HepG2 (cell line): ENCODE results near the gene BCLAF1.

Experiments
- BRD4 ChIP-seq: sonication (generic); formaldehyde crosslinking; IDR thresholded peaks from 2 replicates; pipeline ENCODE4 v1.4.0; 2020; ENCODE audit warnings: missing genetic modification reagents
- CC2D1A ChIP-seq: sonication (generic); formaldehyde crosslinking; IDR thresholded peaks from 2 replicates; pipeline ENCODE4 v1.8.1; 2023; ENCODE audit warnings: mild to moderate bottlenecking, missing genetic modification reagents
- EZH2 ChIP-seq: conservative IDR thresholded peaks from 2 replicates; pipeline ENCODE4 v1.6.1; 2012; ENCODE audit warnings: mild to moderate bottlenecking, low read depth, low read length, moderate library complexity
- HMGXB4 ChIP-seq, 2 experiments: sonication (generic) in 1 of 2; formaldehyde crosslinking in 1 of 2; IDR thresholded peaks; 2 replicates each; pipeline versions ENCODE4 v1.4.0 to v1.6.1; 2018 to 2020; ENCODE audit warnings: missing genetic modification reagents in 2 of 2, borderline replicate concordance in 1 of 2, low read depth in 1 of 2, mild to moderate bottlenecking in 1 of 2, missing biosample characterization in 1 of 2
- KIAA2018 ChIP-seq: sonication (generic); formaldehyde crosslinking; IDR thresholded peaks from 2 replicates; pipeline ENCODE4 v1.5.0; 2020; ENCODE audit warnings: mild to moderate bottlenecking, missing genetic modification reagents, borderline replicate concordance
- MAFK ChIP-seq, 2 experiments: IDR thresholded peaks in 1 of 2; conservative IDR thresholded peaks in 1 of 2; 2 replicates each; pipeline ENCODE4 v1.6.1; 2011; ENCODE audit warnings: improper control_type of control experiment in 2 of 2, low read length in 2 of 2
- MAX ChIP-seq: IDR thresholded peaks from 2 replicates; pipeline ENCODE4 v1.6.1; 2012; ENCODE audit warnings: inconsistent platforms
- POLR2A ChIP-seq, 2 experiments: IDR thresholded peaks; 2 replicates each; pipeline ENCODE4 v1.6.1; 2011; ENCODE audit warnings: low read depth in 2 of 2, low read length in 2 of 2, mild to moderate bottlenecking in 1 of 2, moderate library complexity in 1 of 2; ENCODE audit not compliant: insufficient read depth in 1 of 2
- RARG ChIP-seq: sonication (generic); formaldehyde crosslinking; IDR thresholded peaks from 2 replicates; pipeline ENCODE4 v1.4.0; 2020; ENCODE audit warnings: low read depth, mild to moderate bottlenecking, missing genetic modification reagents
- ZFP41 ChIP-seq: sonication (generic); formaldehyde crosslinking; IDR thresholded peaks from 2 replicates; pipeline ENCODE4 v1.4.0; 2020; ENCODE audit warnings: mild to moderate bottlenecking, missing genetic modification reagents, borderline replicate concordance
- ZNF512 ChIP-seq: sonication (generic); formaldehyde crosslinking; IDR thresholded peaks from 2 replicates; pipeline ENCODE4 v1.4.0; 2020; ENCODE audit warnings: mild to moderate bottlenecking, missing genetic modification reagents
- TF ChIP-seq, protein P1 (sequence below): sonication (generic); formaldehyde crosslinking; IDR thresholded peaks from 2 replicates; pipeline ENCODE4 v1.5.0; 2020; ENCODE audit warnings: mild to moderate bottlenecking, missing genetic modification reagents, moderate library complexity

DNA sequence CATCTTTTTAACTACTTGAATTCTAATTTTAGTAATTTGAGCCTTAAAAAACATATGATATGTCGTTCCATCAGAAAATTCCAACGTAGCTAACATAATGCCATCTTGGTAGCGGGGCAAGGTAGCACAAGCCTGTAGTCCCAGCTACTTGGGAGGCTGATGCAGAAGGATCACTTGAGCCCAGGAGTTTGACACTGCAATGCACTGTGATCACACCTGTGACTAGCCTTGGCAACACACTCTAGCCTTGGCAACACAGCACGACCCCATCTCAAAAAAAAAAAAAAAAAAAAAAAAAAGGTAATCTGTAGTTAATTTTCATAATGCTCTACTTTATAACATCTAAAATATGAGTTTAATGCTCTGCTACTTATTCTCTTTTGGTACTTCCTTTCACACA is 6.7 kb downstream of the BCLAF1 start:
- TF ChIP-seq, protein P1, sequence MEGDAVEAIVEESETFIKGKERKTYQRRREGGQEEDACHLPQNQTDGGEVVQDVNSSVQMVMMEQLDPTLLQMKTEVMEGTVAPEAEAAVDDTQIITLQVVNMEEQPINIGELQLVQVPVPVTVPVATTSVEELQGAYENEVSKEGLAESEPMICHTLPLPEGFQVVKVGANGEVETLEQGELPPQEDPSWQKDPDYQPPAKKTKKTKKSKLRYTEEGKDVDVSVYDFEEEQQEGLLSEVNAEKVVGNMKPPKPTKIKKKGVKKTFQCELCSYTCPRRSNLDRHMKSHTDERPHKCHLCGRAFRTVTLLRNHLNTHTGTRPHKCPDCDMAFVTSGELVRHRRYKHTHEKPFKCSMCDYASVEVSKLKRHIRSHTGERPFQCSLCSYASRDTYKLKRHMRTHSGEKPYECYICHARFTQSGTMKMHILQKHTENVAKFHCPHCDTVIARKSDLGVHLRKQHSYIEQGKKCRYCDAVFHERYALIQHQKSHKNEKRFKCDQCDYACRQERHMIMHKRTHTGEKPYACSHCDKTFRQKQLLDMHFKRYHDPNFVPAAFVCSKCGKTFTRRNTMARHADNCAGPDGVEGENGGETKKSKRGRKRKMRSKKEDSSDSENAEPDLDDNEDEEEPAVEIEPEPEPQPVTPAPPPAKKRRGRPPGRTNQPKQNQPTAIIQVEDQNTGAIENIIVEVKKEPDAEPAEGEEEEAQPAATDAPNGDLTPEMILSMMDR (CRISPR knock-in tag), result no peak
- no peak for TF ChIP-seq ZFP41 (CRISPR knock-in tag)
- TF ChIP-seq HMGXB4 (CRISPR knock-in tag; IDR thresholded peaks at IDR 0.05; ENCODE audit: borderline replicate concordance in 1 of 2, low read depth in 1 of 2), result no peak
- no peak for TF ChIP-seq POLR2A (IDR thresholded peaks at IDR 0.05; ENCODE audit: insufficient read depth in 1 of 2, low read depth in 2 of 2, low read length in 2 of 2)
- no peak for TF ChIP-seq KIAA2018 (CRISPR knock-in tag)
- no peak for TF ChIP-seq RARG (CRISPR knock-in tag)
- TF ChIP-seq BRD4, result no peak
- TF ChIP-seq MAFK (conservative IDR thresholded peaks at IDR 0.05 in 1 of 2, IDR thresholded peaks at IDR 0.05 in 1 of 2; ENCODE audit: low read length in 2 of 2), result no peak
- no peak for TF ChIP-seq CC2D1A (CRISPR knock-in tag)
- TF ChIP-seq EZH2, result no peak
- no peak for TF ChIP-seq ZNF512 (CRISPR knock-in tag)
- TF ChIP-seq MAX, result no peak
